OCI-LY7 (cell line): ENCODE results near the gene PRRC2B. TPM values are rescaled to one million over a fixed set of nuclear protein-coding genes. Genes with fewer than 3 reads are reported as not detected.

Experiments used
- BruUV-seq: library from RNA; stranded (reverse); fragments of 400-500 nt; replicated peaks from 2 replicates; lab custom pipeline; 2021; lab: Mats Ljungman, UMichigan
- CTCF ChIA-PET: fragments of 300-600 bp; sonication (Branson Sonifier 250); formaldehyde crosslinking; loops from one replicate; lab custom pipeline; 2022; ENCODE audit warnings: antibody characterized with exemption; ENCODE audit not compliant: unreplicated experiment; lab: Charles Lee
- POLR2A ChIA-PET: fragments of 300-600 bp; sonication (Branson Sonifier 250); formaldehyde crosslinking; loops from one replicate; lab custom pipeline; 2022; ENCODE audit warnings: antibody characterized with exemption; lab: Charles Lee
- DNase-seq: peaks from one replicate; pipeline ENCODE4 v3.0.0-alpha.2; 2015; ENCODE audit warnings: low spot score
- H2AFZ ChIP-seq: fragments of 200-600 bp; sonication (generic), shearing (Covaris generic); 2 replicates; pipeline ENCODE4 v1.6.1; 2014; ENCODE audit warnings: mild to moderate bottlenecking, antibody characterized with exemption, low read length, moderate library complexity
- H3K27ac ChIP-seq: fragments of 200-600 bp; sonication (generic); 2 replicates; pipeline ENCODE4 v1.5.1; 2014; ENCODE audit warnings: mixed run types, low read depth, mild to moderate bottlenecking, moderate library complexity, low read length, inconsistent platforms; ENCODE audit not compliant: poor library complexity, severe bottlenecking
- H3K36me3 ChIP-seq: fragments of 200-600 bp; sonication (generic); 2 replicates; pipeline ENCODE4 v1.6.1; 2014; ENCODE audit warnings: mild to moderate bottlenecking, antibody characterized with exemption, low read length, moderate library complexity, mixed read lengths; ENCODE audit not compliant: insufficient read depth
- H3K4me1 ChIP-seq: fragments of 200-600 bp; sonication (generic); 2 replicates; pipeline ENCODE4 v1.5.1; 2014; ENCODE audit warnings: mild to moderate bottlenecking, low read length; ENCODE audit not compliant: insufficient read depth, poor library complexity, severe bottlenecking
- H3K4me2 ChIP-seq: fragments of 200-600 bp; sonication (generic); 2 replicates; pipeline ENCODE4 v1.6.1; 2014; ENCODE audit warnings: mild to moderate bottlenecking, low read length
- H3K4me3 ChIP-seq: fragments of 200-600 bp; sonication (generic); 2 replicates; pipeline ENCODE4 v1.5.1; 2014; ENCODE audit warnings: mild to moderate bottlenecking, low read depth, low read length; ENCODE audit not compliant: poor library complexity, severe bottlenecking
- H3K79me2 ChIP-seq: fragments of 200-600 bp; sonication (generic); 2 replicates; pipeline ENCODE4 v1.6.1; 2016; ENCODE audit warnings: low read depth, mild to moderate bottlenecking, low read length, moderate library complexity, mixed read lengths; ENCODE audit not compliant: insufficient read depth
- H3K9me2 ChIP-seq: fragments of 200-600 bp; sonication (generic); 2 replicates; pipeline ENCODE4 v1.6.1; 2016; ENCODE audit warnings: mild to moderate bottlenecking, low read length, mixed read lengths; ENCODE audit not compliant: insufficient read depth
- H3K9me3 ChIP-seq: fragments of 200-600 bp; sonication (generic); 2 replicates; pipeline ENCODE4 v1.6.1; 2014; ENCODE audit warnings: mild to moderate bottlenecking, mixed run types, low read length, mixed read lengths
- H4K20me1 ChIP-seq: fragments of 200-600 bp; sonication (generic); 2 replicates; pipeline ENCODE4 v1.6.1; 2014; ENCODE audit warnings: mild to moderate bottlenecking, antibody characterized with exemption, low read length, moderate library complexity, mixed read lengths; ENCODE audit not compliant: insufficient read depth
- CTCF ChIP-seq: fragments of 200-600 bp; sonication (generic); conservative IDR thresholded peaks from 2 replicates; pipeline ENCODE4 v1.5.1; 2014; ENCODE audit warnings: mild to moderate bottlenecking, antibody characterized with exemption, low read length, moderate library complexity, mixed read lengths
- EZH2phosphoT487 ChIP-seq: fragments of 200-600 bp; sonication (generic); IDR thresholded peaks from 2 replicates; pipeline ENCODE4 v1.6.1; 2018; ENCODE audit warnings: low read depth, borderline replicate concordance, mild to moderate bottlenecking, mixed run types, antibody characterized with exemption, low read length, moderate library complexity, mixed read lengths
- intact Hi-C: fragments of 100-400 bp; cut with micrococcal nuclease; formaldehyde crosslinking; loops from one replicate; pipeline ENCODE4 v1.10.0; 2022; ENCODE audit not compliant: unreplicated experiment
- total RNA-seq, 2 experiments: library from RNA; depleted of rRNA in 1 of 2; stranded (reverse); fragments of >200 nt in 1 of 2; shearing (Covaris generic) in 1 of 2; gene quantifications; 2 replicates each; pipeline ENCODE4 v1.2.3, GENCODE V29; 2014 to 2022

The PRRC2B gene
- total RNA-seq, 2 experiments from 2014 or later = 84.2 to 210 TPM

DNA sequence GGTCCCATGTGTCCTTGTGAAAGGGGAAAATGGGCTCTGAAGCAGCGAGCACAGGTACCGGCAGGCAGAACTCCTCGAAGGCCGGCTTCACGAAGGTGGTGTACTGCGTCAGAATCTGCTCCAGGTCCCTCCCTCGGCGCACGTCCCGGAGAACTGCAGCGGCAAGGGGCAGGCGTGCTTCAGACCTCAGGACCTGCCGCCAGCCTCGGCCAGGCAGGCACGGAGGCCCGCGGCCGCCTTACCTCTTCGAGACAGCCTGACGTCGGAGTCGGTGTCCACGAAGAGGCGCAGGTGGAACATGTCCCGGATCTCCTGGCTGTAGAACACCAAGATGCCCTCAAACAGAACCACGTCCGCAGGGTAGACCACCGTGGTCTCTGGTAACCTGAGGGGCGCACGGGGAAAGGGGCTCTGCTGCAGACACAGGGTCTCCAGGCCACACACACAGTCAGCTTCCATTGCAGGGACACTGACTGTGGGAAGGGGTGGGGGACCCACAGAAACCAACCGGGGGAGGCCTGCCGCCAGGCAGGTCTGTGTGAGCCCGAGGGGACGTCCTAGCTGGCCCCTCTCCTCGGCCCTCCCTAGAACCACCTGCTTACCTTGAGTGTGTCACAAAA lies 135.1 kb downstream of the PRRC2B start:
- peaks cover 52% of the 10 kb centered on the region for H3K36me3 ChIP-seq
- H3K27ac ChIP-seq = no peak overlapping the region
- intact Hi-C loops = no loop called here
- H3K9me3 ChIP-seq = no peaks in the 10 kb centered on the region
- peaks cover 7% of the 10 kb centered on the region for H3K4me1 ChIP-seq
- no peaks in the 10 kb centered on the region for H4K20me1 ChIP-seq
- H2AFZ ChIP-seq = no peak overlapping the region
- DNase-seq = no peak
- no peak overlapping the region for H3K4me3 ChIP-seq
- no peak overlapping the region for H3K4me2 ChIP-seq
- no TSS peak for BruUV-seq
- POLR2A ChIA-PET = no interaction called here
- no peaks in the 10 kb centered on the region for H3K9me2 ChIP-seq
- TF ChIP-seq CTCF (no peak), EZH2phosphoT487 (no peak)
- CTCF ChIA-PET = no interaction called here
- no peaks in the 10 kb centered on the region; the same call in 1 of the 2 replicates for H3K79me2 ChIP-seq

DNA sequence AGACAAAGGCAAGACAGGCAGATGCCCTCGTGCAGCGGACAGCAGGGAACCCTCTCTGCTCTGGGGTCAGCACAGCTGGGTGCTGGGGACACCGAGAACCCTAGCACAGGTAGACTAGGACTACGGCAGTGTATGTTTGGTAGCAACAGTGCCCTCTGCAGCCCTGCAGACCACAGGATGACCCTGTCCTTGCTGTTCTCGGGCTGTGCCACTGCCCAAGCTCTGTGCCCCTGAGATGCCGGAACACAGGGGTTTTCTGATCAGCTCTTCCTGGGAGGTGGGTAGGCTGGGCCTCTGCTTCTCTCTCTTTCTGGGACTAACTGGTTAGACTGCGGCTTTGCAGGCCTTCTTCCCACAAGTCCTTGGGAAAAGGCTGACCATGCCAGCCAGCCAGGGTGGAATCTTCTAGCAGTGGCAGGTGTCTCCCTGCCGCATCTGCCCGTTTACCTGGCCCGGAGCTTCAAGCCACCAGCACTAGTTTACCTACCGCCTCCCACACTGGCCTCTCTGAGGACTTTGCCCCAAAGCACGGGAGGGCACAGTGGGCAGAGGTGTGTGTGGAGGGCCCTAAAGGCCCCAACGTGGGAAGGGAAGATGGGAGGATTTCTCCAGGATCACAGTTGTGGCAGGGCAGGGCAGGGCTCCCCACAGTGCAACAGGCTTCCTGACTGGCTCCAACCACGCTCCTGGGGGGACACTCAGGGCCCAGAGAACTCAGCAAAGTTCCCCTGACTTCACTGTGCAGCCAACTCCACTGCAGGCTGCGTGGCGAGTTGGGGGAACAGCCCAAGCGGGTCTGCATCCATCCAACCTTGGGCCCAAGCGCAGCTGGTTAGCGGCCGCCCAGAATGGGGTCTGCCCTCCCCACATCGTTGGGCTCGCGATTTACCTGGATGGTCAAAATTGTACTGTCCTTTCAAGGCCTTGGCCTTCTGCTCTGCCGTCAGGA lies 136.0 kb downstream of the PRRC2B start:
- Histone ChIP-seq H3K4me3 (peak overlapping the region; percentile 97), H2AFZ (no peak overlapping the region; the same call in 1 of the 2 replicates), H4K20me1 (no peaks in the 10 kb centered on the region), H3K27ac (no peak overlapping the region), H3K79me2 (no peaks in the 10 kb centered on the region; the same call in 1 of the 2 replicates), H3K9me3 (no peaks in the 10 kb centered on the region), H3K4me1 (peaks cover 7% of the 10 kb centered on the region), H3K9me2 (no peaks in the 10 kb centered on the region), H3K4me2 (peak overlapping the region; percentile 99), H3K36me3 (peaks cover 44% of the 10 kb centered on the region)
- TF ChIP-seq CTCF (no peak), EZH2phosphoT487 (no peak)
- no peak for DNase-seq
- intact Hi-C loops = loop anchor here (2.0 kb wide), 1 partner anchor 225 kb away; no protein-coding TSS in a partner anchor
- CTCF ChIA-PET = no interaction called here
- BruUV-seq = no TSS peak
- POLR2A ChIA-PET = no interaction called here
